Lower leg skin (tissue), 3 donors: ENCODE results near the gene SCAANT1.

ENCODE experiments used
- POLR2A ChIP-seq, 2 donors: fragments of 450-650 bp; IDR thresholded peaks; one replicate each; pipeline ENCODE4 v1.6.1; 2016 to 2017; ENCODE audit warnings: antibody characterized with exemption in 2 of 2, mild to moderate bottlenecking in 1 of 2, moderate library complexity in 1 of 2
- TF ChIP-seq, protein P1 (sequence below), 3 donors: fragments of 450-650 bp; IDR thresholded peaks; one replicate each; pipeline ENCODE4 v1.5.1; 2016; ENCODE audit warnings: antibody characterized with exemption in 3 of 3, mild to moderate bottlenecking in 3 of 3, moderate library complexity in 2 of 3

DNA sequence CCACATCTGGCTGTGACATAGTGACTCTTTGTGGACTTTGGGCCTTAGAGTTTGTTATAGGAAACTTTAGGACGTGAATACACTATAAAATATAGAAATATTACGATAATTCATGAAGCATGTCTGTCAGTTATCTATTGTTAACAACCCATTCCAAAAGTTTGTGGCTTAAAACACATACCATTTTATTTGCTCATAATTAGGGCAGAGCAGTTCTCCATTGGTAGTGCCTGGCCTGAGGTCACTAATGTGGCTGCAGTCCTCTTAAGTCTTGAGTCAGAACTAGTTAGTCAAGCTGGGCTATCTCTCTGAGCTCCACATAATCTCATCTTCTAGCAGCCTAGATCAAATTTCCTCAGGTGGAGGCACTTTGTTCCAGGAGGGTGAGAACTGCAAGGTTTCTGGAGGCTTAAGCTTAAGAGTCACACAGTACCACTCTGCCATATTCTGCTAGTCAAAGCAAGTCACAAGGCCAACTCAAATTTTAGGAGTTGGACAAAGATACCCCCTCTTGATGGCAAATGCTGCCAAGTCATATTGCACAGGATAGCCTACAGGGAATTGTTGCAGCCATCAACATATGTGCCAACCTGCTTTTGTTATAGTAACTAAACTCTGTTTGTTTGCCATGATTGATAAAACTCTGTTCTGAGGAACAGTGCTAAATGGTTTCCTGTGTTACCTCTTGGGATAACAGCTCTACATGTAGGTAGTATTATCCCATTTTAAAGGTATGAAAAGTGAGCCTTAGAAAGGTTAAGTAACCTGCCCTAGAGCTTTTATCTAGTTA, 39.9 kb downstream of the SCAANT1 start:
- TF ChIP-seq POLR2A (IDR thresholded peaks at IDR 0.05) = no peak
- TF ChIP-seq, protein P1, sequence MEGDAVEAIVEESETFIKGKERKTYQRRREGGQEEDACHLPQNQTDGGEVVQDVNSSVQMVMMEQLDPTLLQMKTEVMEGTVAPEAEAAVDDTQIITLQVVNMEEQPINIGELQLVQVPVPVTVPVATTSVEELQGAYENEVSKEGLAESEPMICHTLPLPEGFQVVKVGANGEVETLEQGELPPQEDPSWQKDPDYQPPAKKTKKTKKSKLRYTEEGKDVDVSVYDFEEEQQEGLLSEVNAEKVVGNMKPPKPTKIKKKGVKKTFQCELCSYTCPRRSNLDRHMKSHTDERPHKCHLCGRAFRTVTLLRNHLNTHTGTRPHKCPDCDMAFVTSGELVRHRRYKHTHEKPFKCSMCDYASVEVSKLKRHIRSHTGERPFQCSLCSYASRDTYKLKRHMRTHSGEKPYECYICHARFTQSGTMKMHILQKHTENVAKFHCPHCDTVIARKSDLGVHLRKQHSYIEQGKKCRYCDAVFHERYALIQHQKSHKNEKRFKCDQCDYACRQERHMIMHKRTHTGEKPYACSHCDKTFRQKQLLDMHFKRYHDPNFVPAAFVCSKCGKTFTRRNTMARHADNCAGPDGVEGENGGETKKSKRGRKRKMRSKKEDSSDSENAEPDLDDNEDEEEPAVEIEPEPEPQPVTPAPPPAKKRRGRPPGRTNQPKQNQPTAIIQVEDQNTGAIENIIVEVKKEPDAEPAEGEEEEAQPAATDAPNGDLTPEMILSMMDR (IDR thresholded peaks at IDR 0.05) = no peak
